GM12874 (cell line): Measurements from ENCODE around the gene SLC49A3.

Experiments
- TF ChIP-seq, protein P1 (sequence below): IDR thresholded peaks from 2 replicates; pipeline ENCODE4 v1.5.1; 2011; ENCODE audit warnings: low read depth, mild to moderate bottlenecking, control low read depth, low read length, moderate library complexity; ENCODE audit not compliant: insufficient read depth

The SLC49A3 gene

DNA sequence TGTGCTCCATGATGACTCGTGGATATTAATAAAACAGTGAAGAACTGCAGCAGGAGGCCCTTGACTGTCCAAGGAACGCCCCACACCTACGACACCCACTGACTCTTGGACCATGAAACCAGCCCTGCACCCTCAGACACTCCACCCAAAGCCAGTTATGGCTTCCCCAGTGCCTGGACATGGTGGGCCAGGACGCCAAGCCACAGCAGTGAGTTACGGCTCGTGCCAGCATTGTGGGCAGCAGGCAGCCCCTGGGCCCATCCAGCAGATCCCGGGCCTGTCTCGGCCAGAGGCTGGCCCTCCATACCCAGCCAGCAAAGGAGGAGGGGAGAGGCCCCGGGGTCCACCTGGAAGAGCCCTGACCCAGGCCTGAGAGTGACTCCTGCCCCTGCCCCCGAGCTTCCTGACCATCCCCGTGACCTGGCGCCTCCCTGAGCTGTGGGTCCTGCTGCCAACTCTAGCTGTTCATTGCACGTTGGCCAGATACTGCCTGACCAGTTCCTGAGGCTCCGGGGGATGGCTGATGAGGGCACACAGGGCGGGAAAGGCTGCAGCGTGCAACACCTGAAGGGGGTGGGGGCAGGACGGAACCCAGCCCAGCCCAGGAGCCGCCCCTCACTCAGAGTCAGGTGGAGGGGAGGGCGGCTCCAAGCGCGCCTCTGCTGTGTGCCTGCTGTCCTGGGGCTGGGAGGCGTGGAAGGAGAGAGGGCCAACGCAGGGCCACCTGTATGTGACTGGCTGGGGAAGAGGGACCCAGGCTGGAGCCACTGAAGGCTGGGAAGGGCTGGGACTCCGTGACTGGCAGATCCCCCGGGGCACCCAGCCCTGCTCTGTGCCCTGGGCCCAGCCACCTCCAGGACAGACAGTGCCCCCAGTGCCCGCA lies 739 bp downstream of the SLC49A3 start:
- TF ChIP-seq, protein P1, sequence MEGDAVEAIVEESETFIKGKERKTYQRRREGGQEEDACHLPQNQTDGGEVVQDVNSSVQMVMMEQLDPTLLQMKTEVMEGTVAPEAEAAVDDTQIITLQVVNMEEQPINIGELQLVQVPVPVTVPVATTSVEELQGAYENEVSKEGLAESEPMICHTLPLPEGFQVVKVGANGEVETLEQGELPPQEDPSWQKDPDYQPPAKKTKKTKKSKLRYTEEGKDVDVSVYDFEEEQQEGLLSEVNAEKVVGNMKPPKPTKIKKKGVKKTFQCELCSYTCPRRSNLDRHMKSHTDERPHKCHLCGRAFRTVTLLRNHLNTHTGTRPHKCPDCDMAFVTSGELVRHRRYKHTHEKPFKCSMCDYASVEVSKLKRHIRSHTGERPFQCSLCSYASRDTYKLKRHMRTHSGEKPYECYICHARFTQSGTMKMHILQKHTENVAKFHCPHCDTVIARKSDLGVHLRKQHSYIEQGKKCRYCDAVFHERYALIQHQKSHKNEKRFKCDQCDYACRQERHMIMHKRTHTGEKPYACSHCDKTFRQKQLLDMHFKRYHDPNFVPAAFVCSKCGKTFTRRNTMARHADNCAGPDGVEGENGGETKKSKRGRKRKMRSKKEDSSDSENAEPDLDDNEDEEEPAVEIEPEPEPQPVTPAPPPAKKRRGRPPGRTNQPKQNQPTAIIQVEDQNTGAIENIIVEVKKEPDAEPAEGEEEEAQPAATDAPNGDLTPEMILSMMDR: no peak

DNA sequence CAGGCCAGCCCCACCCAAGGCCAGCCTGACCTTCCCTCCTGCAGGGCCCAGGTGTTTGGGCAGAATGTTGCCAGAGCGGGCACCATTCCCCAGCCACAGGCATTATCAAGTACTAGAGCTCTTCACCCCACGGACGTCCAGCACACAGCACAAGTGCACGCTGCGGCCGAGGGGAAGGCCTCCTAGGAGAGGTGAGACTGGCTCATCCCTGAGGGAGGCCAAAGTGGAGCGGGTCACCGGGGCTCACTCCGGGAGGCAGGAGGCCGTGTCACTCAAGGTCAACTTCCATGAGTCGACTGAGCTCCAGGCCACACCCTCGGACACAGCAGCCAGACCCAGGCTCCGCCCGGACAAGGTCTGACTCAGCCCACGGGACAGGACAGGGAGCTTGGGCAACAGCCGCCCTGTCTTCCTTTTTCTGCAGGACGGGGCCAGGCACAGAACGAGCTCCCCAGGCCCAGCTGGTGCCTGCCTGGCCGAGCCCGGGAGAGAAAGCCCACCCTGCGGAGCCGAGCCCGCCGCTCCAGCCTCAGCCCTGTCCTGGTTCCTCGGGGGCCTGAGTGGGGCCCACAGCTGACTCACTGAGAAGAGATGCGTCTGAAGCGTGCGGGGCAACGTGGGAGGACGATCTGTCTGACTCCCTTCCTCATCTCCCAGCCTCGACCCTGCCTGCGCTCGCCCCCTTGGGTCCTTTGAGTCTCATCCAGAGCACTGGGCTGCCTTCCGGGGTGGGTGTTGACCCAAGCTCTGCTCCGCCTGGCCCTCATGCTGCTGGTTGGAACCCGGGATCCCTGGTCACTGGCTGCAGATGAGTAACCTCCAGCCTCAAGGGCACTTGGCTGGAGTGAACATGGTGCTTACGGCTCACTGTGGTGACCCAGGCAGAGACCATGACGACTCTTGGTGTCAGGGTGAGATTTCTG lies 1.6 kb downstream of the SLC49A3 start:
- TF ChIP-seq, protein P1: no peak

DNA sequence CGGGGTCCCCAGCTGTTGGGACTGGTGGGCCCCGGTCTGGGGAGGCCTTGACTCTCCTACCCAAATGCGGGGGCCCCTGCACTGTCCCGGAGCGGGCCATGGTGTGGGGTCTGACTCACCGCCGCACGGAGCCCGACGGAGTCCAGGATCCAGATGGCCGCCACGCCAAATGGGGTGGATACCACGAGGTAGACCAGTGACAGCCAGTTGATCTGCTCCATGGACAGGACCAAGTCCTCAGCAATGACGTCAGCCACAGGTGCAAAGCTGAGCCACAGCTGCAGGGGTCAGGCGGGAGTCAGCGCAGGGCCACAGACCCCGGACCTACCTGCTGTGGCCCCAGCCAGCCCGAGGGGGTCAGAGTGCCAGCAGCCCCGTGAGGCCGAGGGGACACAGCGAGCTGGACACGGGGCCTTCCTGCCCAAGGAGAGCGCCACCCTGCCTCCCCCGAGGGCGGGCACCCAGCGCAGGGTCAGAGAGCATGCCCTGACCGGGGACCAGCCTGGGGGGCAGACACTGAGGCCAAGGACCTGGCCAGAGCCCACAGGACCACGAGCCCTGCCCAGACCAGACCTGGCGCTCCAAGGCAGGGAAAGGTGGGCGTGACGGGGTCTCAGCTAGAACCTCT lies 2.4 kb downstream of the SLC49A3 start:
- TF ChIP-seq, protein P1: no peak

DNA sequence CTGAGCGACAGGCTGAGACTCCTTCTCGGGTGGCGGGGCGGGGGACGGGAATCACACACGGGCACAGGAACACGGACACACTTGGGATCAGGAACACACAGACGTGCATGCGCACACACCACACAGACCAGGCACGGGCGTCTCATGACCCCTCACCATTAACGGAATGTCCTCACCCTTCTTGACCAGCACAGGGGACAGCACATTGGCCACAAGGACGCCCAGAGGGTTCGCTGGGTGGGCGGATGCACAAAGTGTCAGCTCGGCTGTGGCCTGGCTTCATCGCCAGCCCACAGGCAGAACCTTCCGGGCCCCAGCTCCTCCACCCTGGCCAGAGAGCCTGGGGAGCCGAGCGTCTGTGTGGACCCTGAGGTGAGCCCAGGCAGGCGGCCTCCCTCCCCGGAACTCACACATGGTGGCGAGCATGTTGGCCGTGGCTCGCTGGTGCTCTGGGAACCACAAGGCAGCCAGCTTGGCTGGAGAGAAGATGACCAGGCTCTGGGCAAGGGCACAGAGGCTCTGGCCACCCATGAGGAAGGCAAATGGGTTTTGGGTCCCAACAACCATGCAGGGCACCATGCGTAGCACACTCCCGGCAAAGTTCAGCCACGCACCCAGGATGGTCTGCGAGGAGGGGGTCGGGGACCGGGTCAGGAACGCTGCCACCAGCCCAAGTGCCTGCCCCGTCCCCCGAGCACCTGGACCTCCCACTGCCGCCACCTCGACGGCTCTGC lies 3.1 kb downstream of the SLC49A3 start:
- TF ChIP-seq, protein P1: no peak

DNA sequence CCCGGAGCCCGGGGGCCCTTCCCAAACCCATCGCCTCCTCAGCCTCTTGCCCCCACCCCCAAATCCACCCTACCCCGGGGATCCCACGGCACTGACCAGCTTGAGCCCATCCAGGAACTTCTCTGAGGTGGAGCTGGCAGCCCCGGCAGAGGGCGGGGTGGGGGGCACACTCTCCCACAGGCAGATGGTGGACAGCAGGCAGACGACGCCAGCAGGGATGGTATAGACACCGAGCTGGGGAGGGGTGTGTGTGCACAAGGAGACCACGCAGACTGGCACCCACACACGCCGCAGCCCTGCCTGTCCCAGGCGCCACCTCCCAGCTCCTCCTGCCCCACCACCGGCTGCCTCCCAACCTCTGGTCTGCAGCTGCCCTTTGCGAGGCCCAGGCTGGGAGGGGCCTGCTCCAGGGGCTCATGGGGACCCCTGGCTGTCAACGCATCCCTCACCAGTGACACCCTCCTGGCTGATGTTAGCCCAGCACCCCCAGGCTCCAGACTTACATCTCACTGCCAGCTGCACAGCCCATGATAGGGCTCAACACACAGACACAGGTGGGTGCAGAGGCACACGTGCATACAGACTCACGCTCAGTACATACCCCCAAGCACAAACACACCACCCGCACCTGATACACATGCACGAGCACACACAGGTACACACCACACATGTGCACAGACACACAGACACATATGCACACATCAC lies 4.2 kb downstream of the SLC49A3 start:
- TF ChIP-seq, protein P1: no peak

DNA sequence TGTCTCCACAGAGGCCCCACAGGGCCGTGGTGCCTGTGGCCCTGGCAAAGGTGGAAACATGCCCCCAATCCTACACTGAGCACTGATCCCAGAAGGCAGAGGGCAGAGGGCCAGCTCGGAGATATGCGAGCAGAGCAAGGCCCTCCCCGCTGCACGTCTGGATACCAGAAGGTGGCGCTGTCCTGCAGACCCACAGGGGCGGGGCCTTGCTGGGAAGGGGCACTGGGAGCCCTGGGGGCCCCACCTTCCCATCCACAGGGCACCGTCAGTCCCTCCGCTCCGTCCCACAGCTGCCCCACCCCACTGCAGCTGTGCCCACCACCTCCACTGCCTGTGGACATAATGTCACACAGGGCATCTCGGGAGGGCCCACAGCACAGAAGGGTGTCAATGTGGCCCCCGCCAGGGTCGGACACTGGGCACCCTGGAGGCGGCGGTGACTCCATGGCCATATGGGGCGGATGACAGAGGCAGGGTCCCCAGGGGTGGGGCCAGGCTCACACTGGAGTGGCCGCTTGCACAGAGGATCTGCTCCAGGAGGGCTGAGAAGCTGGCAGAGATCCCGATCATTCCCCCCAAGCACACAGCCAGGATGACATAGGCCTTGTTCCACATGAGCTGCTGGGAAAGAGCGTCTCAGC lies 4.8 kb downstream of the SLC49A3 start:
- TF ChIP-seq, protein P1: peak; percentile 70
